Activated CD8-positive, alpha-beta T cell treated with anti-CD3 and anti-CD28 coated beads for 36 hours (primary cell): ENCODE results near the gene PYGB. TPM values are rescaled to one million over a fixed set of nuclear protein-coding genes. Genes with fewer than 3 reads are reported as not detected.

Experiments used
- ATAC-seq: fragments of 200-7000 bp; cut with Tn5 transposase; one replicate; pipeline ENCODE4 v1.10.0; 2021; ENCODE audit warnings: mild to moderate bottlenecking, moderate library complexity
- CTCF ChIA-PET: fragments of 350-600 bp; sonication (Branson Sonifier 250); formaldehyde crosslinking; loops from one replicate; lab custom pipeline; 2021; ENCODE audit warnings: antibody characterized with exemption; lab: Charles Lee
- POLR2A ChIA-PET: fragments of 350-600 bp; sonication (Branson Sonifier 250); formaldehyde crosslinking; loops from one replicate; lab custom pipeline; 2021; ENCODE audit warnings: antibody characterized with exemption; lab: Charles Lee
- DNase-seq: peaks from one replicate; pipeline ENCODE4 v3.0.0-alpha.2; 2020
- H3K27ac Mint-ChIP-seq: one replicate; pipeline ENCODE4 v1.8.0; 2021; ENCODE audit warnings: mild to moderate bottlenecking, mixed read lengths
- H3K27me3 Mint-ChIP-seq: one replicate; pipeline ENCODE4 v1.8.0; 2021; ENCODE audit warnings: mixed read lengths
- H3K36me3 Mint-ChIP-seq: one replicate; pipeline ENCODE4 v1.8.0; 2021; ENCODE audit warnings: low read depth, mixed read lengths
- H3K4me1 Mint-ChIP-seq: one replicate; pipeline ENCODE4 v1.8.0; 2021; ENCODE audit warnings: low read depth, mixed read lengths
- H3K4me3 Mint-ChIP-seq: one replicate; pipeline ENCODE4 v1.8.0; 2021; ENCODE audit warnings: mild to moderate bottlenecking, moderate library complexity, mixed read lengths
- H3K9me3 Mint-ChIP-seq: one replicate; pipeline ENCODE4 v1.8.0; 2021; ENCODE audit warnings: mixed read lengths
- intact Hi-C: fragments of 100-400 bp; cut with micrococcal nuclease; formaldehyde crosslinking; loops from one replicate; pipeline ENCODE4 v1.10.0; 2022
- total RNA-seq, 2 experiments: library from RNA; stranded (reverse); gene quantifications; one replicate each; pipeline ENCODE4 v1.2.3, GENCODE V29; 2021
- TF ChIP-seq, protein P1 (sequence below): fragments of 200-600 bp; IDR thresholded peaks from one replicate; pipeline ENCODE4 v1.8.0; 2022; ENCODE audit warnings: antibody characterized with exemption, mild to moderate bottlenecking

The PYGB gene
- total RNA-seq, 2 experiments from 2014 or later = 26.1 to 26.5 TPM

DNA sequence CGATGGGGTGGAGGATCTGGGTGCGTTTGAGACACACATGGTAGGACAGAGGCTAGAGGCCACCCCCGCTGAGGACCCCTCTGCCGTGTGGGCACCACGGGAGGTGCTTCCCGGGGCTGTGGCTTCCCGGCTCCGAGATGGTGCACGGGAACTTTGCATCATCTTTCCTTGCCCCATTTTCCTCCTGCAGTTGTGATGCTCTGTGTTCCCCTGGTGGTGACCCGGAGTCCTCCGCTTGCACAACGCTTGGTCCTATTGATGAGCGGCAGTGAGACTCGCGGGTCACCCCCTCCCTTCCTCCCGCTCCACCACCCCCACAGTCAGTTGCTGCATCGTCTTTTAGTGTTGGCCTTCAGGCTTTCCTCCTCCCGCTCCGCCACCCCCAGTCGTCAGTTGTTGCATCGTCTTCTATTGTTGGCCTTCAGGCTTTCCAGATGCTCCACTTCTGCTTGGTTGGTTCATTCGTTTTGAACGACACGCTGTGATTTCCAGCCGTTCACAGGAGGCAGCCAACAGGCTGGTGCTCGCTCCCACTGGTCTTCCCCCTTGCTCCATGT is 37.3 kb downstream of the PYGB start:
- H3K9me3 Mint-ChIP-seq = no peaks in the 10 kb centered on the region
- no peak overlapping the region for H3K4me3 Mint-ChIP-seq
- peaks cover 1% of the 10 kb centered on the region for H3K4me1 Mint-ChIP-seq
- no peak for ATAC-seq
- H3K36me3 Mint-ChIP-seq = peaks cover 14% of the 10 kb centered on the region
- intact Hi-C loops = no loop called here
- CTCF ChIA-PET = no interaction called here
- no peak overlapping the region for H3K27ac Mint-ChIP-seq
- DNase-seq = no peak
- H3K27me3 Mint-ChIP-seq = no peaks in the 10 kb centered on the region
- POLR2A ChIA-PET = no interaction called here
- TF ChIP-seq, protein P1, sequence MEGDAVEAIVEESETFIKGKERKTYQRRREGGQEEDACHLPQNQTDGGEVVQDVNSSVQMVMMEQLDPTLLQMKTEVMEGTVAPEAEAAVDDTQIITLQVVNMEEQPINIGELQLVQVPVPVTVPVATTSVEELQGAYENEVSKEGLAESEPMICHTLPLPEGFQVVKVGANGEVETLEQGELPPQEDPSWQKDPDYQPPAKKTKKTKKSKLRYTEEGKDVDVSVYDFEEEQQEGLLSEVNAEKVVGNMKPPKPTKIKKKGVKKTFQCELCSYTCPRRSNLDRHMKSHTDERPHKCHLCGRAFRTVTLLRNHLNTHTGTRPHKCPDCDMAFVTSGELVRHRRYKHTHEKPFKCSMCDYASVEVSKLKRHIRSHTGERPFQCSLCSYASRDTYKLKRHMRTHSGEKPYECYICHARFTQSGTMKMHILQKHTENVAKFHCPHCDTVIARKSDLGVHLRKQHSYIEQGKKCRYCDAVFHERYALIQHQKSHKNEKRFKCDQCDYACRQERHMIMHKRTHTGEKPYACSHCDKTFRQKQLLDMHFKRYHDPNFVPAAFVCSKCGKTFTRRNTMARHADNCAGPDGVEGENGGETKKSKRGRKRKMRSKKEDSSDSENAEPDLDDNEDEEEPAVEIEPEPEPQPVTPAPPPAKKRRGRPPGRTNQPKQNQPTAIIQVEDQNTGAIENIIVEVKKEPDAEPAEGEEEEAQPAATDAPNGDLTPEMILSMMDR = no peak

DNA sequence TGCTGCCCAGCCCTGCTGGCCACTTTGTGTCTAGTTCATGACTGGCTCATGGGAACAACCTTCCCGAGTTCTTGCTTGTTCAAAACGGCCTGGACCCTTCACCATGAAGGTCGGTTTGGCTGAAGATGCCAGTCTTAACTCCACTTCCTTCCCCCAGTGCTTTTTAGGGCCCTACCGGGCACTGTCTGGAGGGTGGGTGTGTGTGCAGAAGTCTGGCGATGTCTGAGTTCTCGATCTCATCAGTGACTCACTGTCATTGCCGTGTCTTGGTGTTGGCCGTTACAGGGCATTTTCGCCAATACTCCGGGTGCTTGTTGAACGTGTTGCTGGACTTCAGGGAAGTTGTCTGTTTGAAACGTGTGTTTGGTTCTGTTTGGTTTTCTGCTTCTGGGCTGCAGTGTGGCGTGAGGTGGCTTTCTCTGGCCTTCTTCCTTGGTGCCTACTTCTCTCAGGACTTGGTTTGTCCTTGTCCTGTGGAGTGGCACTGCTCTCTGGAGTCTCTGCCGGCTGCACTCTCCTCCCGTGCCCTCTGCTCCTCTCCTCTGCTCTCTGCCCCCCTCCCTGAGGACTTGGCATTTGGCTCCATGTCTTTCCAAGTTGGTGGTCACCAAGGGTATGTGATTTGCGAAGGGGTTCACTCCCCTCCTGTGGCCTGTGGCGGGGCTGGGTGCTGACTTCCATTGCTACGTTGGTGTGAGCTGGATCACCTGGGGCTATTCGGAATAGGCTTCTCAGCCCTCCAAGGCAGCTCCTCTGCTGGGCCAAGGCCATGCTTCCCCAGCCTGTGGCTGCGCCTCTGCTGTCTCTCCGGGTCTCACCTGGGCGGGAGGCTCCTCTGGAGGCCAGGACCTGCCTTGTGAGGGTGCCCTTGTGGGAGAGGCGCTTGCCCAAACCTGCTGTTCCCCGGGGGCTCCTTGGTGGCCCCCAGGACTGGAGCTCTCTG is 38.2 kb downstream of the PYGB start:
- H3K4me1 Mint-ChIP-seq = peaks cover 1% of the 10 kb centered on the region
- intact Hi-C loops = no loop called here
- no peak overlapping the region for H3K4me3 Mint-ChIP-seq
- no peak overlapping the region for H3K27ac Mint-ChIP-seq
- ATAC-seq (no peak), DNase-seq (no peak)
- POLR2A ChIA-PET = interaction anchor here (0.7 kb wide), 1 partner anchor 127 kb away, joined by 3 read pairs; no protein-coding TSS in a partner anchor
- H3K27me3 Mint-ChIP-seq = no peaks in the 10 kb centered on the region
- H3K36me3 Mint-ChIP-seq = peaks cover 14% of the 10 kb centered on the region
- CTCF ChIA-PET = no interaction called here
- TF ChIP-seq, protein P1 = no peak
- H3K9me3 Mint-ChIP-seq = no peaks in the 10 kb centered on the region

DNA sequence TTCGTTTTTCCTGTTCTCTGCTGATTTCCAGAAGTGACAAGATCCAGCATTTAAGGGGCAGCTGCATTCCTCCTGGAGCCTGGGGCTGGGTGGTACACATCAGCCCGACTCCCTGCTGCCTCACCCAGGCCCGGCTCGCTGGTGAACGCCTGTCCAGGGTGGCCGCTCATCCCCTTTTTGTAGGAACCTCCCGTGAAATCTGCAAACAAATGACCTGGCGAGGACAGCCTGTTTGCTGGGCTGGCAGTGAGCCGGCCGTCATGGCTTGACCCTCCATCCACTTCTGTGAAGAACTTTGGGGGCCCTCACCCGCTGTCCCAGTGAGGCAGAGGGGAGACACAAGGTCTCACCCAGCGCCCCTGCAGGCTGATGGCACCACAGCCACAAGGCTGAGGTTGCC is 39.0 kb downstream of the PYGB start:
- H3K27ac Mint-ChIP-seq = no peak overlapping the region
- DNase-seq = no peak

DNA sequence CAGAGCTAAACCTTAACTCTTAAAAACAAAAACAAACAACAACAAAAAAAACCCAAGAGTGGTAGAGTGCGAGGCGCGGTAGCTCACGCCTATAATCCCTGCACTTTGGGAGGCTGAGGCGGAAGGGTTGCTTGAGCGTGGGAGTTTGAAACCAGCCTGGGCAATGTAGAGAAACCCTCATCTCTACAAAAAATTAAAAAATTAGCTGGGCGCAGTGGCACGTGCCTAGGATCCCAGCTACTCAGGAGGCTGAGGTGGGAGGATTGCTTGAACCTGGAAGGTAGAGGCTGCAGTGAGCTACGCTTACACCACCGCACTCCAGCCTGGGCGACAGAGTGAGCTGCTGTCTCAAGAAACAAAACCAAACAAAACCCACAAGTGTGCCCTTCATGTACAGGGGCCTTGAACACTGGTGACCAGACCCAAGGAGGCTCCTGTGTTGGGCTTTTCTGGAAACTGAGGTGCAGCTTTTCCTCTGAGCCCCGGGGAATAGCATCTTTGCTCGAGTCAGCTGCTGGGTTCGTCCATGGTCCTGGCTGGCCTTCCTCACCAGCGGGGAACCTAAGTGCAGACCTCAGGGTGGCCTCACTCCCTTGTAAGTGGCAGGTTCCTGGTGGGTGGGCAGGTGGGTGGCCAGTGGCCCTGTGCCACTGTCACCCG is 39.9 kb downstream of the PYGB start:
- no peaks in the 10 kb centered on the region for H3K27me3 Mint-ChIP-seq
- TF ChIP-seq, protein P1 = no peak
- ATAC-seq = no peak
- peaks cover 12% of the 10 kb centered on the region for H3K36me3 Mint-ChIP-seq
- intact Hi-C loops = no loop called here
- ChIA-PET CTCF (no interaction called here), POLR2A (no interaction called here)
- no peak overlapping the region for H3K27ac Mint-ChIP-seq
- DNase-seq = no peak
- H3K4me1 Mint-ChIP-seq = no peaks in the 10 kb centered on the region
- H3K4me3 Mint-ChIP-seq = no peak overlapping the region
- no peaks in the 10 kb centered on the region for H3K9me3 Mint-ChIP-seq

More for the DNA sequence above, 39.0 kb downstream of the PYGB start:
- H3K27me3 Mint-ChIP-seq = no peaks in the 10 kb centered on the region
- no peak overlapping the region for H3K4me3 Mint-ChIP-seq
- no peak for ATAC-seq
- ChIA-PET POLR2A (interaction anchor here (0.7 kb wide), 1 partner anchor 128 kb away, joined by 3 read pairs; no protein-coding TSS in a partner anchor), CTCF (no interaction called here)
- no peaks in the 10 kb centered on the region for H3K9me3 Mint-ChIP-seq
- TF ChIP-seq, protein P1 = no peak
- intact Hi-C loops = no loop called here
- H3K36me3 Mint-ChIP-seq = peaks cover 14% of the 10 kb centered on the region
- no peaks in the 10 kb centered on the region for H3K4me1 Mint-ChIP-seq
